ENCODE measurements around the gene GREM1.

GREM1 gene

GRCh38 chr15:32694222-32694983 is 23.4 kb upstream of the GREM1 start:
- FAIRE-seq = no peak
- DNase-seq (ENCODE audit: low spot score) = no peak

- FAIRE-seq = no peak
- no peak for DNase-seq (ENCODE audit: low spot score)
These were observed 18.9 kb upstream of the GREM1 start for GRCh38 chr15:32698773-32699390.

- FAIRE-seq = no peak
- DNase-seq (ENCODE audit: low spot score) = no peak
These were observed 17.2 kb upstream of the GREM1 start for GRCh38 chr15:32700501-32701150.

- FAIRE-seq = no peak
- no peak for DNase-seq (ENCODE audit: low spot score)
These were observed 15.9 kb upstream of the GREM1 start for GRCh38 chr15:32701863-32702262.

GRCh38 chr15:32704395-32704981 is 13.3 kb upstream of the GREM1 start:
- no peak for DNase-seq (ENCODE audit: low spot score)
- no peak for FAIRE-seq

- no peak for DNase-seq (ENCODE audit: low spot score)
- no peak for FAIRE-seq
These were observed 12.4 kb upstream of the GREM1 start for GRCh38 chr15:32705446-32705845.

GRCh38 chr15:32706704-32707103 is 11.1 kb upstream of the GREM1 start:
- no peak for FAIRE-seq

GRCh38 chr15:32707436-32707835 is 10.4 kb upstream of the GREM1 start:
- DNase-seq (ENCODE audit: low spot score) = no peak
- no peak for FAIRE-seq

More at GRCh38 chr15:32706704-32707103, 11.1 kb upstream of the GREM1 start:
- DNase-seq (ENCODE audit: low spot score) = no peak

- FAIRE-seq (no peak), DNase-seq (ENCODE audit: low spot score) (no peak)
These were observed 8.3 kb upstream of the GREM1 start for GRCh38 chr15:32709295-32710033.

GRCh38 chr15:32715276-32715675 is 2.5 kb upstream of the GREM1 start:
- FAIRE-seq = peak; percentile 67
- peak; percentile 23 for DNase-seq (ENCODE audit: low spot score)

- FAIRE-seq = no peak
These were observed 1.4 kb upstream of the GREM1 start for GRCh38 chr15:32716216-32716914.

GRCh38 chr15:32716915-32717425 is 834 bp upstream of the GREM1 start:
- DNase-seq (ENCODE audit: low spot score) (no peak), FAIRE-seq (no peak)

More at GRCh38 chr15:32716216-32716914, 1.4 kb upstream of the GREM1 start:
- DNase-seq (ENCODE audit: low spot score) = no peak

- no peak for FAIRE-seq
These were observed 520 bp downstream of the GREM1 start for GRCh38 chr15:32718227-32718820.

GRCh38 chr15:32718821-32719716 is 1.3 kb downstream of the GREM1 start:
- DNase-seq (ENCODE audit: low spot score) (no peak), FAIRE-seq (no peak)

More at GRCh38 chr15:32718227-32718820, 520 bp downstream of the GREM1 start:
- DNase-seq (ENCODE audit: low spot score) = no peak

GRCh38 chr15:32721596-32721995 is 3.8 kb downstream of the GREM1 start:
- DNase-seq (ENCODE audit: low spot score) (no peak), FAIRE-seq (no peak)

GRCh38 chr15:32722136-32722535 is 4.3 kb downstream of the GREM1 start:
- DNase-seq (ENCODE audit: low spot score) (no peak), FAIRE-seq (no peak)

GRCh38 chr15:32723171-32723948 is 5.6 kb downstream of the GREM1 start:
- no peak for FAIRE-seq

GRCh38 chr15:32729700-32730395 is 12.0 kb downstream of the GREM1 start:
- DNase-seq (ENCODE audit: low spot score) (no peak), FAIRE-seq (no peak)

More at GRCh38 chr15:32723171-32723948, 5.6 kb downstream of the GREM1 start:
- DNase-seq (ENCODE audit: low spot score) = no peak
